Measurements from ENCODE around the gene SRA1.
"Not testable (repeated sequence)": the region's sequence is repeated elsewhere in the genome, so short reads cannot be mapped to it uniquely, and the experiment has no call there.

Gene SRA1

DNA sequence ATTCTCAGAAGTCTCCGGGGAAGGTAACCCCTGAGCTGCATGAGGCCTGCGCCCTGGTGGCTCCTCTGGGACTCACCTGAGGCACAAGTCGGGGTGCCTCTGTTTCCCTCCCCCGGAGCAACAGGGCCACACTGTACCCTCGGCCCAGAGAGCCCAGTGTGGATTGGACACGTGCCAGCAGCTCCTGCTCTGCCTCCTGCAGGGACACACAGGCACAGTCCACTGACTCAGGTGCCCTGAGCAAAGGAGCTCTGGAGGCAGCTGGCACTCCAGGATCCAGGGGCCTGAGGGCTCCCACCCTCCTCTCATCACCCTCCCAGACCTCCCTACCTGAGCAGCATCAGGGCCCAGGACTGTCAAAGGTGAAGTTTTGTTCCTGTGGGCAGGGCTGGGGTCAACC is 36.9 kb upstream of the SRA1 start:
- TF ChIP-seq, protein P1, sequence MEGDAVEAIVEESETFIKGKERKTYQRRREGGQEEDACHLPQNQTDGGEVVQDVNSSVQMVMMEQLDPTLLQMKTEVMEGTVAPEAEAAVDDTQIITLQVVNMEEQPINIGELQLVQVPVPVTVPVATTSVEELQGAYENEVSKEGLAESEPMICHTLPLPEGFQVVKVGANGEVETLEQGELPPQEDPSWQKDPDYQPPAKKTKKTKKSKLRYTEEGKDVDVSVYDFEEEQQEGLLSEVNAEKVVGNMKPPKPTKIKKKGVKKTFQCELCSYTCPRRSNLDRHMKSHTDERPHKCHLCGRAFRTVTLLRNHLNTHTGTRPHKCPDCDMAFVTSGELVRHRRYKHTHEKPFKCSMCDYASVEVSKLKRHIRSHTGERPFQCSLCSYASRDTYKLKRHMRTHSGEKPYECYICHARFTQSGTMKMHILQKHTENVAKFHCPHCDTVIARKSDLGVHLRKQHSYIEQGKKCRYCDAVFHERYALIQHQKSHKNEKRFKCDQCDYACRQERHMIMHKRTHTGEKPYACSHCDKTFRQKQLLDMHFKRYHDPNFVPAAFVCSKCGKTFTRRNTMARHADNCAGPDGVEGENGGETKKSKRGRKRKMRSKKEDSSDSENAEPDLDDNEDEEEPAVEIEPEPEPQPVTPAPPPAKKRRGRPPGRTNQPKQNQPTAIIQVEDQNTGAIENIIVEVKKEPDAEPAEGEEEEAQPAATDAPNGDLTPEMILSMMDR (IDR thresholded peaks at IDR 0.05; ENCODE audit: poor library complexity, severe bottlenecking) = no peak
- Histone ChIP-seq H3K9me3 (ENCODE audit: severe bottlenecking) (no peaks in the 10 kb centered on the region), H3K36me3 (ENCODE audit: low read depth) (no peaks in the 10 kb centered on the region), H3K27me3 (ENCODE audit: insufficient read depth, poor library complexity, severe bottlenecking) (no peaks in the 10 kb centered on the region), H3K4me1 (ENCODE audit: insufficient read depth, poor library complexity, severe bottlenecking) (peaks cover 16% of the 10 kb centered on the region), H3K27ac (ENCODE audit: poor library complexity, severe bottlenecking) (no peak overlapping the region), H3K4me3 (ENCODE audit: severe bottlenecking) (no peak overlapping the region)
- DNase-seq (ENCODE audit: low spot score) = no peak
- ATAC-seq (ENCODE audit: low read depth) = no peak

DNA sequence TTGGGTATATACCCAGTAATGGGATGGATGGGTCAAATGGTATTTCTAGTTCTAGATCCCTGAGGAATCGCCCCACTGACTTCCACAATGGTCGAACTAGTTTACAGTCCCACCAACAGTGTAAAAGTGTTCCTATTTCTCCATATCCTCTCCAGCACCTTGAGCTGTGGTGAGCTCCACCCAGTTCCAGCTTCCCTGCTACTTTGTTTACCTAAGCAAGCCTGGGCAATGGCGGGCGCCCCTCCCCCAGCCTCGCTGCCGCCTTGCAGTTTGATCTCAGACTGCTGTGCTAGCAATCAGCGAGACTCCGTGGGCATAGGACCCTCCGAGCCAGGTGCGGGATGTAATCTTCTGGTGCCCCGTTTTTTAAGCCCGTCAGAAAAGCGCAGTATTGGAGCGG is 35.8 kb upstream of the SRA1 start:
- not testable (repeated sequence) for DNase-seq (ENCODE audit: low spot score)
- ATAC-seq (ENCODE audit: low read depth) = peak; percentile 46; the same call in 2 of the 3 replicates

DNA sequence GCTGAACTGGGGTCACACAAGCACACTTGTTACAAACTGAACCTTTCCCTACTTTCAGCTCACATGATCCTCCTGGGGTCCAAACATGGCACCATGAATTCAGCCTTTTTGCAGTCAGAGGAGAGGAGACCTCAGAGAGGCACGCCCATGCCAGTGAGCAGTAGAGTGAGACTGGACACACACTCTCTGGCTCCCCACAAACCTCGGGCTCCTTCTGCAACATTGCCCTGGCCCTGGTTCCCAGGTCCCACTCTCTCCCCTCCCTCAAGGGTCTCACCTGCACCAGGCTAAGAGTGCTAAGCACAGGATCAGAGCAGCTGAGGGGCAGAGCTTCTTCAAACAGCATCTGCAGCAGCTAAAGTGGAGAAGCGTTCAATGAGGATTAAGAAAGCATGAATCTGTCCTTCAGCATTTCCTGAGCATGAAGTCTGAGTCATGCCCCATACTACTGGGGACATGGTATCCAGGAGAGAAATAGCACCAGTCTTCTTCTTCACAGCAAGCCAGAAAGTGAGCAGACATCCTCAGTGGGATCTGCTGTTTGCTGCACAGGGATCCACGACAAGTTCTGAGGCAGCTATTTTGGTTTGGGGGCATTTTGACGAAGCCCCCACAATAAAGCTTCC is 34.6 kb upstream of the SRA1 start:
- TF ChIP-seq, protein P1 (IDR thresholded peaks at IDR 0.05; ENCODE audit: poor library complexity, severe bottlenecking) = no peak
- Histone ChIP-seq H3K27ac (ENCODE audit: poor library complexity, severe bottlenecking) (no peak overlapping the region), H3K4me3 (ENCODE audit: severe bottlenecking) (no peak overlapping the region), H3K27me3 (ENCODE audit: insufficient read depth, poor library complexity, severe bottlenecking) (no peaks in the 10 kb centered on the region), H3K9me3 (ENCODE audit: severe bottlenecking) (no peaks in the 10 kb centered on the region), H3K4me1 (ENCODE audit: insufficient read depth, poor library complexity, severe bottlenecking) (peaks cover 16% of the 10 kb centered on the region), H3K36me3 (ENCODE audit: low read depth) (no peaks in the 10 kb centered on the region)
- DNase-seq (ENCODE audit: low spot score) (no peak), ATAC-seq (ENCODE audit: low read depth) (peak; percentile 76)

More for the DNA sequence above, 35.8 kb upstream of the SRA1 start:
- not testable (repeated sequence) for H3K36me3 ChIP-seq (ENCODE audit: low read depth); H3K27ac ChIP-seq (ENCODE audit: poor library complexity, severe bottlenecking); H3K4me3 ChIP-seq (ENCODE audit: severe bottlenecking); H3K27me3 ChIP-seq (ENCODE audit: insufficient read depth, poor library complexity, severe bottlenecking); H3K9me3 ChIP-seq (ENCODE audit: severe bottlenecking)
- H3K4me1 ChIP-seq (ENCODE audit: insufficient read depth, poor library complexity, severe bottlenecking) = peaks cover 16% of the 10 kb centered on the region

DNA sequence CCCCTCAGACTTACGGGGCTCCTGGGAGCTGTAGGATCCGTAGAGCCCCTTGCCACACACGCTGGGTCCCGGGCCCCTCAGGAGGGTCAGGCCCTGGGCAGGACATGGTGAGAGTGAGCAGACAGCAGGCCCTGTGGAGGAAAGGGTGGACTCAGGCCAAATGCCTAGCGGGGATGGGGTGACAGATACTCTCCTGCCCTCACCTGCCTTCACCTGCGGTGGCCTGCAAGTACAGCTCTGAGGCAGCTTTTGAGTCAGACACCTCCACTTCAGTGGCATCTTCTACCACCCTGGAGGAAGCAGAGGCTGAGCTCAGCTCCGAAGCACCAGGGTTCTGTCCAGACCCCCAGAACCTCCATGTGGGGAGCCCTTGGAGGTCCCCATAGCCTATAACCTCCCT is 33.6 kb upstream of the SRA1 start:
- ATAC-seq (ENCODE audit: low read depth) (no peak), DNase-seq (ENCODE audit: low spot score) (no peak)
- peaks cover 16% of the 10 kb centered on the region for H3K4me1 ChIP-seq (ENCODE audit: insufficient read depth, poor library complexity, severe bottlenecking)
- no peaks in the 10 kb centered on the region for H3K9me3 ChIP-seq (ENCODE audit: severe bottlenecking)
- H3K27ac ChIP-seq (ENCODE audit: poor library complexity, severe bottlenecking) = no peak overlapping the region
- no peaks in the 10 kb centered on the region for H3K27me3 ChIP-seq (ENCODE audit: insufficient read depth, poor library complexity, severe bottlenecking)
- H3K36me3 ChIP-seq (ENCODE audit: low read depth) = no peaks in the 10 kb centered on the region
- TF ChIP-seq, protein P1 (IDR thresholded peaks at IDR 0.05; ENCODE audit: poor library complexity, severe bottlenecking) = no peak
- no peak overlapping the region for H3K4me3 ChIP-seq (ENCODE audit: severe bottlenecking)

DNA sequence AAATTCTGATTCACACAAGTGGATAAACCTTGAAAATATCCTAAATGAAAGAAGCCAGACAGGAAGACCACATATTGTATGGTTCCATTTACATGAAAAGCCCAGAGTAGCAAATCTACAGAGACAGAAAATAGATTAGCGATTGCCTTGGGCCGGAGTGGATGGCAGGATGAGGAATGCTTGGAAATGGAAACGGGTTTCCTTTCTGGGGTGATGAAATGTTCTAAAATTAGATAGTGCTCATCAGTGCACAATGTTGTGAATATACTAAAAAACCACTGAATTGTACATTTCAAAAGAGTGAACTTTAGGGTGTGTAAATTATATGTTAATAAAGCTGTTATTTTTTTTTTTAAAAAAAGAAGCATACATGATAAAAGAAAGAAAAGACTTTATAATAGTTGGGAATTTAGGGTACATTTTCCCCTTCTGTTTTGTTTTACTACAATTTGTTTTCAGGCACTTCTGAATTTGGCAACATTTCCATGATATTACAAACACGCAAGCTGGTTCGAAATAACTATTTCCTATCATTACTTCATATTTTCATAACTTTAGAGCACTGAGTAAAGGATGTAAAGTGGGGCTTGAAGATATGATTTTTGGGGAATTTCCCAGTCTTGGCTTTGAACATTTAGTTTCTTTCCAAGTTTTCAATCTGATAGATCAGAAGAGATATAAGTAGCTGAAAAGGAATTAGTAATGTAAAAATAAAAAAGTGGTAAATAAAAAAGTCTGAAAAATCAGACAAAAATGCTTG is 31.2 kb upstream of the SRA1 start:
- H3K27ac ChIP-seq (ENCODE audit: poor library complexity, severe bottlenecking) = no peak overlapping the region
- no peak overlapping the region for H3K4me3 ChIP-seq (ENCODE audit: severe bottlenecking)
- H3K9me3 ChIP-seq (ENCODE audit: severe bottlenecking) = no peaks in the 10 kb centered on the region
- H3K4me1 ChIP-seq (ENCODE audit: insufficient read depth, poor library complexity, severe bottlenecking) = peaks cover 16% of the 10 kb centered on the region
- no peaks in the 10 kb centered on the region for H3K27me3 ChIP-seq (ENCODE audit: insufficient read depth, poor library complexity, severe bottlenecking)
- H3K36me3 ChIP-seq (ENCODE audit: low read depth) = no peaks in the 10 kb centered on the region
- TF ChIP-seq, protein P1 (IDR thresholded peaks at IDR 0.05; ENCODE audit: poor library complexity, severe bottlenecking) = no peak
- no peak for ATAC-seq (ENCODE audit: low read depth)
- DNase-seq (ENCODE audit: low spot score) = no peak

Measured in RWPE2 (cell line).